CD8-positive, alpha-beta memory T cell (primary cell): Measurements from ENCODE around the gene KCTD10. TPM values are rescaled to one million over a fixed set of nuclear protein-coding genes. Genes with fewer than 3 reads are reported as not detected.
"Not testable (repeated sequence)": the region's sequence is repeated elsewhere in the genome, so short reads cannot be mapped to it uniquely, and the experiment has no call there.

ENCODE experiments used
- CTCF ChIA-PET: fragments of 350-600 bp; sonication (Branson Sonifier 250); formaldehyde crosslinking; loops from one replicate; lab custom pipeline; 2021; ENCODE audit warnings: antibody characterized with exemption; lab: Charles Lee
- POLR2A ChIA-PET: fragments of 350-600 bp; sonication (Branson Sonifier 250); formaldehyde crosslinking; loops from one replicate; lab custom pipeline; 2021; ENCODE audit warnings: antibody characterized with exemption; lab: Charles Lee
- DNase-seq, 5 donors: peaks; one replicate each; pipeline versions ENCODE4 v3.0.0 to v3.0.0-alpha.2; 2020 to 2022; ENCODE audit warnings: mixed read lengths in 1 of 5
- H3K27ac ChIP-seq: one replicate; pipeline ENCODE4 v1.7.0; 2013; ENCODE audit warnings: low read depth, mild to moderate bottlenecking, low read length, moderate library complexity
- H3K27me3 ChIP-seq: 2 replicates; pipeline ENCODE4 v1.7.0; 2013; ENCODE audit warnings: low read length, mild to moderate bottlenecking; ENCODE audit not compliant: insufficient read depth, poor library complexity, severe bottlenecking
- H3K36me3 ChIP-seq: 2 replicates; pipeline ENCODE4 v1.7.0; 2013; ENCODE audit warnings: mild to moderate bottlenecking, low read length, moderate library complexity; ENCODE audit not compliant: insufficient read depth
- H3K4me1 ChIP-seq: 2 replicates; pipeline ENCODE4 v1.7.0; 2013; ENCODE audit warnings: mild to moderate bottlenecking, low read length, moderate library complexity; ENCODE audit not compliant: insufficient read depth
- H3K4me3 ChIP-seq: 2 replicates; pipeline ENCODE4 v1.7.0; 2013; ENCODE audit warnings: mild to moderate bottlenecking, low read length
- H3K9me3 ChIP-seq: 2 replicates; pipeline ENCODE4 v1.7.0; 2013; ENCODE audit warnings: mild to moderate bottlenecking, low read length
- H3K27ac Mint-ChIP-seq, 8 donors: one replicate each; pipeline ENCODE4 v1.8.0; 2020 to 2021; ENCODE audit warnings: mixed read lengths in 8 of 8, mild to moderate bottlenecking in 6 of 8, inconsistent platforms in 3 of 8, moderate library complexity in 3 of 8
- H3K27me3 Mint-ChIP-seq, 2 donors: one replicate each; pipeline ENCODE4 v1.8.0; 2020 to 2021; ENCODE audit warnings: mixed read lengths in 2 of 2, mild to moderate bottlenecking in 1 of 2, moderate library complexity in 1 of 2
- H3K36me3 Mint-ChIP-seq, 3 donors: one replicate each; pipeline ENCODE4 v1.8.0; 2020 to 2021; ENCODE audit warnings: mixed read lengths in 3 of 3, inconsistent platforms in 1 of 3, mild to moderate bottlenecking in 1 of 3
- H3K4me1 Mint-ChIP-seq, 3 donors: one replicate each; pipeline ENCODE4 v1.8.0; 2020 to 2021; ENCODE audit warnings: mixed read lengths in 3 of 3, inconsistent platforms in 1 of 3, mild to moderate bottlenecking in 1 of 3
- H3K4me3 Mint-ChIP-seq, 7 donors: one replicate each; pipeline ENCODE4 v1.8.0; 2020 to 2021; ENCODE audit warnings: mixed read lengths in 7 of 7, mild to moderate bottlenecking in 6 of 7, moderate library complexity in 4 of 7, inconsistent platforms in 2 of 7
- H3K9me3 Mint-ChIP-seq, 5 donors: one replicate each; pipeline ENCODE4 v1.8.0; 2020 to 2022; ENCODE audit warnings: mixed read lengths in 5 of 5, mild to moderate bottlenecking in 3 of 5, moderate library complexity in 2 of 5, inconsistent platforms in 1 of 5
- polyA plus RNA-seq: library from polyadenylated mRNA; unstranded; fragments of 300-500 nt; fragmentation: Illumina TruSeq; gene quantifications from one replicate; pipeline ENCODE4 v1.2.3, GENCODE V29; 2021
- total RNA-seq, 2 experiments: library from RNA; stranded (reverse); gene quantifications; one replicate each; pipeline ENCODE4 v1.2.3, GENCODE V29; 2021

The KCTD10 gene
- total and polyA plus RNA-seq, 3 experiments from 2014 or later = 27.4 to 48.1 (median 44.9) TPM

- H3K27ac Mint-ChIP-seq = no peak overlapping the region
- no peaks in the 10 kb centered on the region for H3K36me3 Mint-ChIP-seq
- H3K36me3 ChIP-seq = no peaks in the 10 kb centered on the region
- no peaks in the 10 kb centered on the region for H3K4me1 ChIP-seq
- no peak for DNase-seq
- H3K4me3 Mint-ChIP-seq = no peak overlapping the region
- no peak overlapping the region for H3K27ac ChIP-seq
- no peaks in the 10 kb centered on the region for H3K9me3 ChIP-seq
- ChIA-PET CTCF (no interaction called here), POLR2A (no interaction called here)
- H3K4me3 ChIP-seq = no peak overlapping the region
- no peaks in the 10 kb centered on the region for H3K27me3 ChIP-seq
- H3K9me3 Mint-ChIP-seq = peaks cover 0 to 3% (median 0%) of the 10 kb centered on the region in 5 donors
- no peaks in the 10 kb centered on the region for H3K4me1 Mint-ChIP-seq
- H3K27me3 Mint-ChIP-seq = peaks cover 18 to 31% of the 10 kb centered on the region in 2 donors
Measured at GRCh38 chr12:109418848-109419480, 58.1 kb downstream of the KCTD10 start.

DNA sequence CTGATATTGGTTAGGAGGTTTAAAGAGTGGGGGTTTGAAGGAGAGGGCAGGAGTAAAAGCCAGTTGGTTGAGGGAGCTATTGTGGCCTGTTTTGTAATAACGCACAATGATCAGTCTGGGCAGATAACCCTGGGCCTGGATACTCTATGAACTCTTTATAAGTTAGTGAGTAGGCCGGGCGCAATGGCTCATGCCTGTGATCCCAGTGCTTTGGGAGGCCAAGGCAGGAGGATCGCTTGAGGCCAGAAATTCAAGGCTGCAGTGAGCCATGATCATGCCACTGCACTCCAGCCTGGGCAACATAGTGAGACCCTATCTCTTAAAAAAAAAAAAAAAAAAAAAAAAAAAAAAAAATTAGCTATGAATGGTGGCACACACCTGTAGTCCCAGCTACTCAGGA is 71.0 kb downstream of the KCTD10 start:
- H3K9me3 ChIP-seq, H3K27ac Mint-ChIP-seq, CTCF ChIA-PET, H3K36me3 Mint-ChIP-seq, H3K4me1 Mint-ChIP-seq, POLR2A ChIA-PET, H3K9me3 Mint-ChIP-seq, H3K4me3 ChIP-seq, H3K27me3 ChIP-seq, H3K4me3 Mint-ChIP-seq, H3K4me1 ChIP-seq, H3K27ac ChIP-seq, H3K36me3 ChIP-seq: not testable (repeated sequence)
- DNase-seq = peak in 1 of 5 donors; percentile 1
- peaks cover 4 to 36% of the 10 kb centered on the region in 2 donors for H3K27me3 Mint-ChIP-seq

- peaks cover 4 to 37% of the 10 kb centered on the region in 2 donors for H3K27me3 Mint-ChIP-seq
- H3K9me3 Mint-ChIP-seq, H3K27ac Mint-ChIP-seq, H3K4me1 ChIP-seq, H3K4me1 Mint-ChIP-seq, DNase-seq, H3K27me3 ChIP-seq, H3K36me3 ChIP-seq, CTCF ChIA-PET, H3K4me3 Mint-ChIP-seq, H3K27ac ChIP-seq, H3K9me3 ChIP-seq, H3K4me3 ChIP-seq, H3K36me3 Mint-ChIP-seq: not testable (repeated sequence)
- POLR2A ChIA-PET = interaction anchor here (0.7 kb wide), 1 partner anchor 1981 kb away, joined by 3 read pairs; no protein-coding TSS in a partner anchor
Measured at GRCh38 chr12:109404841-109405240, 72.3 kb downstream of the KCTD10 start.

Other genes with a start within 250 kb of the KCTD10 start
- not detected for gene FOXN4, start 168.0 kb downstream of the KCTD10 start, total RNA-seq
- gene FOXN4, start 168.0 kb downstream of the KCTD10 start, polyA plus RNA-seq = not detected
- gene MYO1H, start 129.4 kb downstream of the KCTD10 start, total RNA-seq = not detected
- not detected for gene MYO1H, start 129.4 kb downstream of the KCTD10 start, polyA plus RNA-seq
- gene UBE3B, start 334 bp upstream of the KCTD10 start, total RNA-seq = 10 to 100 TPM; 38.3 to 40.2 TPM
- 20.8 TPM for gene UBE3B, start 334 bp upstream of the KCTD10 start, polyA plus RNA-seq
- 10 to 100 TPM; 38.5 to 44.2 TPM for gene MMAB, start 96.2 kb upstream of the KCTD10 start, total RNA-seq
- 15.7 TPM for gene MMAB, start 96.2 kb upstream of the KCTD10 start, polyA plus RNA-seq
- gene MVK, start 96.5 kb upstream of the KCTD10 start, total RNA-seq = 10 to 100 TPM; 14.2 to 15.8 TPM
- gene MVK, start 96.5 kb upstream of the KCTD10 start, polyA plus RNA-seq = 2.6 TPM
- 1 to 10 TPM; 2.0 to 3.0 TPM for gene FAM222A, start 236.5 kb upstream of the KCTD10 start, total RNA-seq
- gene FAM222A, start 236.5 kb upstream of the KCTD10 start, polyA plus RNA-seq = 0.32 TPM